ENCODE measurements around the gene ENC1. TPM values are rescaled to one million over a fixed set of nuclear protein-coding genes. Genes with fewer than 3 reads are reported as not detected.
A peak's percentile ranks its signal among the peaks of the same experiment; 100 is the strongest.

ENC1 gene
- total RNA-seq, 1 experiment from 2014 or later: 30.0 TPM

GRCh38 chr5:74686962-74687751 lies 46.6 kb upstream of the ENC1 start (continued):
- TF ChIP-seq SIN3A (IDR thresholded peaks at IDR 0.05; ENCODE audit: low read depth): no peak
- TF ChIP-seq RAD21 (IDR thresholded peaks at IDR 0.05; ENCODE audit: low read depth): no peak
- TF ChIP-seq POLR2A (IDR thresholded peaks at IDR 0.05; ENCODE audit: borderline replicate concordance, extremely low read depth, insufficient read depth, insufficient read length): no peak
- TF ChIP-seq CTCF (IDR thresholded peaks at IDR 0.05 in 2 of 3, conservative IDR thresholded peaks at IDR 0.05 in 1 of 3; ENCODE audit: borderline replicate concordance in 1 of 3, insufficient read depth in 1 of 3, low read depth in 2 of 3, low read length in 2 of 3): no peak

GRCh38 chr5:74685979-74686631 lies 45.6 kb upstream of the ENC1 start:
- ChIA-PET RAD21 (ENCODE audit: low non-redundant PET in 1 of 2, low total read pairs in 2 of 2, uncharacterized antibody in 2 of 2, unreplicated experiment in 2 of 2) (no interaction called here), CTCF (no interaction called here), POLR2A (no interaction called here)
- peaks cover 0 to 15% of the 10 kb centered on the region in 2 experiments; a peak in 2 of 4 replicates for H3K4me1 ChIP-seq (ENCODE audit: control insufficient read depth in 1 of 2, insufficient read depth in 2 of 2, low read length in 2 of 2)
- H3K36me3 ChIP-seq (ENCODE audit: control insufficient read depth in 1 of 2, insufficient read depth in 2 of 2, low read length in 2 of 2): peaks cover 8 to 9% of the 10 kb centered on the region in 2 experiments; a peak in 2 of 4 replicates
- H4K20me1 ChIP-seq (ENCODE audit: insufficient read depth): no peaks in the 10 kb centered on the region
- no peak overlapping the region for H3K27ac ChIP-seq (ENCODE audit: low read depth, low read length)
- H3K27me3 ChIP-seq (ENCODE audit: insufficient read depth, low read length): no peaks in the 10 kb centered on the region
- TSS peak; percentile 49 for BruUV-seq (replicated peaks)
- H3K9me3 ChIP-seq (ENCODE audit: control insufficient read depth in 1 of 2, insufficient read depth in 1 of 2, low read depth in 1 of 2, low read length in 2 of 2): no peaks in the 10 kb centered on the region
- H2AFZ ChIP-seq (ENCODE audit: low read depth, low read length, poor library complexity, severe bottlenecking): no peak overlapping the region
- no peaks in the 10 kb centered on the region for H3K9me2 ChIP-seq (ENCODE audit: insufficient read depth)
- intact Hi-C loops (cut with micrococcal nuclease): no loop called here
- no peak for ATAC-seq
- peak overlapping the region; percentile 92 for H3K4me2 ChIP-seq (ENCODE audit: low read length)
- H3K4me3 ChIP-seq (replicated peaks in 1 of 2; ENCODE audit: low read depth in 1 of 2, low read length in 2 of 2): peak overlapping the region; percentile 77 to 95
- peak overlapping the region; percentile 88 for H3K9ac ChIP-seq (ENCODE audit: low read length)
- no peak for DNase-seq (ENCODE audit: low read depth, low spot score)
- TF ChIP-seq ZBTB33 (IDR thresholded peaks at IDR 0.05; ENCODE audit: extremely low read depth, insufficient replicate concordance, low read length) (no peak), EGR1 (IDR thresholded peaks at IDR 0.05; ENCODE audit: low read depth) (no peak), REST (IDR thresholded peaks at IDR 0.05; ENCODE audit: low read depth) (no peak), SIN3A (IDR thresholded peaks at IDR 0.05; ENCODE audit: low read depth) (no peak)
- peaks cover 24% of the 10 kb centered on the region for H3K79me2 ChIP-seq (ENCODE audit: insufficient read depth, low read length)

Data from HCT116 (cell line).